GM19238 (cell line): Measurements from ENCODE around the gene SLMAP.
"Not testable (repeated sequence)": the region's sequence is repeated elsewhere in the genome, so short reads cannot be mapped to it uniquely, and the experiment has no call there.

Experiments used
- DNase-seq: peaks from one replicate; pipeline ENCODE4 v3.0.0; 2011; ENCODE audit warnings: low spot score; ENCODE audit not compliant: insufficient read length

The SLMAP gene

GRCh38 chr3:57793737-57794187, 37.7 kb downstream of the SLMAP start:
- DNase-seq, result no peak

- DNase-seq, result no peak
These were observed 38.4 kb downstream of the SLMAP start for GRCh38 chr3:57794501-57794900.

- DNase-seq, result no peak
These were observed 38.8 kb downstream of the SLMAP start for GRCh38 chr3:57794951-57795350.

GRCh38 chr3:57796261-57796660, 40.2 kb downstream of the SLMAP start:
- DNase-seq, result no peak

- no peak for DNase-seq
These were observed 41.8 kb downstream of the SLMAP start for GRCh38 chr3:57797701-57798487.

- no peak for DNase-seq
These were observed 47.6 kb downstream of the SLMAP start for GRCh38 chr3:57803647-57804081.

- no peak for DNase-seq
These were observed 49.2 kb downstream of the SLMAP start for GRCh38 chr3:57805266-57805665.

- no peak for DNase-seq
These were observed 49.6 kb downstream of the SLMAP start for GRCh38 chr3:57805674-57806073.

GRCh38 chr3:57806195-57806594, 50.1 kb downstream of the SLMAP start:
- not testable (repeated sequence) for DNase-seq

- no peak for DNase-seq
These were observed 53.0 kb downstream of the SLMAP start for GRCh38 chr3:57808961-57809608.

- no peak for DNase-seq
These were observed 53.5 kb downstream of the SLMAP start for GRCh38 chr3:57809609-57809968.

GRCh38 chr3:57810048-57810447, 53.9 kb downstream of the SLMAP start:
- DNase-seq, result no peak

- no peak for DNase-seq
These were observed 54.5 kb downstream of the SLMAP start for GRCh38 chr3:57810471-57811137.

GRCh38 chr3:57815036-57815435, 58.9 kb downstream of the SLMAP start:
- DNase-seq, result no peak

- DNase-seq, result no peak
These were observed 60.5 kb downstream of the SLMAP start for GRCh38 chr3:57816471-57817095.

GRCh38 chr3:57818772-57819171, 62.7 kb downstream of the SLMAP start:
- DNase-seq, result no peak

- no peak for DNase-seq
These were observed 64.4 kb downstream of the SLMAP start for GRCh38 chr3:57820479-57820878.

GRCh38 chr3:57821765-57822164, 65.7 kb downstream of the SLMAP start:
- no peak for DNase-seq

GRCh38 chr3:57822686-57823085, 66.6 kb downstream of the SLMAP start:
- DNase-seq, result no peak

- DNase-seq, result no peak
These were observed 69.0 kb downstream of the SLMAP start for GRCh38 chr3:57825116-57825515.

- DNase-seq, result no peak
These were observed 70.3 kb downstream of the SLMAP start for GRCh38 chr3:57826245-57826951.
